Heart left ventricle (tissue), 16 donors: ENCODE data around the gene KNDC1. TPM values are rescaled to one million over a fixed set of nuclear protein-coding genes. Genes with fewer than 3 reads are reported as not detected.

Experiments used
- ATAC-seq, 4 donors: fragments of 200-7000 bp; cut with Tn5 transposase; one replicate each; pipeline ENCODE4 v1.9.1; 2020 to 2022; ENCODE audit warnings: moderate library complexity in 4 of 4, mild to moderate bottlenecking in 3 of 4, moderate number of reproducible peaks in 1 of 4
- DNase-seq, 5 donors: peaks; one replicate each; pipeline ENCODE4 v3.0.0-alpha.2; 2020
- H3K27ac ChIP-seq, 12 donors: fragments of 200-600 bp; sonication (generic) in 4 of 12; one replicate each; pipeline versions ENCODE4 v1.5.0 to v1.8.0; 2016 to 2022; ENCODE audit warnings: mild to moderate bottlenecking in 2 of 12
- H3K27me3 ChIP-seq, 9 donors: fragments of 200-600 bp; sonication (generic) in 2 of 9; one replicate each; pipeline versions ENCODE4 v1.5.1 to v1.8.0; 2016 to 2022; ENCODE audit warnings: mild to moderate bottlenecking in 3 of 9
- H3K36me3 ChIP-seq, 9 donors: fragments of 200-600 bp; sonication (generic) in 2 of 9; one replicate each; pipeline versions ENCODE4 v1.5.0 to v1.8.0; 2018 to 2022; ENCODE audit warnings: mild to moderate bottlenecking in 2 of 9
- H3K4me1 ChIP-seq, 12 donors: fragments of 200-600 bp; sonication (generic) in 4 of 12; one replicate each; pipeline versions ENCODE4 v1.5.0 to v1.8.0; 2016 to 2022; ENCODE audit warnings: mild to moderate bottlenecking in 3 of 12
- H3K4me3 ChIP-seq, 12 donors: fragments of 200-600 bp; sonication (generic) in 4 of 12; one replicate each; pipeline versions ENCODE4 v1.5.0 to v1.8.0; 2017 to 2022; ENCODE audit warnings: mild to moderate bottlenecking in 9 of 12, moderate library complexity in 4 of 12
- H3K9me3 ChIP-seq, 12 donors: fragments of 200-600 bp; sonication (generic) in 4 of 12; one replicate each; pipeline versions ENCODE4 v1.5.0 to v1.8.0; 2016 to 2022; ENCODE audit warnings: mild to moderate bottlenecking in 1 of 12
- POLR2A ChIP-seq, 2 donors: fragments of 450-650 bp; IDR thresholded peaks; one replicate each; pipeline ENCODE4 v1.6.1; 2017; ENCODE audit warnings: antibody characterized with exemption in 2 of 2, mild to moderate bottlenecking in 2 of 2, moderate library complexity in 2 of 2
- WGBS, 4 donors: extraction: QIAGEN DNeasy Blood & Tissue Kit in 2 of 4; methylation state at CpG; one replicate each; pipeline versions ENCODE4 v1.1.5 to v1.1.7; 2013 to 2018; 5-methylcytosine and 5-hydroxymethylcytosine counted together
- intact Hi-C, 10 donors: fragments of 100-400 bp; cut with DNase I; formaldehyde crosslinking; loops; one replicate each; pipeline versions ENCODE4 v1.11.1 to v1.14.2; 2022
- polyA plus RNA-seq, 2 donors: library from polyadenylated mRNA; stranded (reverse); fragments of 200-250 nt; gene quantifications; one replicate each; pipeline ENCODE4 v1.2.3, GENCODE V29; 2013
- total RNA-seq, 9 donors: library from RNA; depleted of rRNA in 2 of 9; stranded (reverse); fragments of >200 nt in 2 of 9; fragmentation: NEBNext Ultra II Directional in 3 of 9; extraction: Animal tissue kit (Norgen Biotek cat#: 25700) in 3 of 9; gene quantifications; one replicate each; pipeline versions ENCODE4 v1.1.0 to v1.2.4, GENCODE V29; 2016 to 2023
- TF ChIP-seq, protein P1 (sequence below), 12 donors: fragments of 200-600 bp; sonication (generic) in 4 of 12; IDR thresholded peaks; one replicate each; pipeline versions ENCODE4 v1.5.0 to v1.8.0; 2018 to 2022; ENCODE audit warnings: antibody characterized with exemption in 12 of 12, mild to moderate bottlenecking in 5 of 12
- donor health status: ischemic (EF 13 %, LVEDD 7.1; RV severe dilation, severe dysfunction).
- donor health status: healthy with polysubstance abuse.
- donor health status: DM: no; HTN: yes; CAD: no.
- donor health status: DM: no; HTN: no; CAD: no.
- donor health status: ischemic (EF 25% LVEDD 6.9; RV normal size, moderate dysfunction).
- donor health status: ischemic (EF 25% LVEDD 5.7; RV mildly dilated, moderate dysfunction).
- donor health status: healthy.
- donor health status: DM: yes; HTN: yes; CAD: no.
- donor health status: ischemic (EF 35%, LVEDD 5.7; RV mildly dilated, moderate dysfunction).
- donor health status: nonischemic (EF 11% LVEDD 7.7; RV severe dilation, severe dysfunction).
- donor health status: DM: yes; HTN: yes; CAD: no.
- donor health status: PGD.
- donor health status: ischemic (EF 29% LVEDD 5.4; RV normal size, mild dysfunction).
- donor health status: nonischemic (EF 23%, LVEDD 6.1; RV moderate dilation, normal function).

KNDC1 gene
- total and polyA plus RNA-seq, 11 donors, result 0.04 to 2.9 (median 0.10) TPM; not detected in 3

DNA sequence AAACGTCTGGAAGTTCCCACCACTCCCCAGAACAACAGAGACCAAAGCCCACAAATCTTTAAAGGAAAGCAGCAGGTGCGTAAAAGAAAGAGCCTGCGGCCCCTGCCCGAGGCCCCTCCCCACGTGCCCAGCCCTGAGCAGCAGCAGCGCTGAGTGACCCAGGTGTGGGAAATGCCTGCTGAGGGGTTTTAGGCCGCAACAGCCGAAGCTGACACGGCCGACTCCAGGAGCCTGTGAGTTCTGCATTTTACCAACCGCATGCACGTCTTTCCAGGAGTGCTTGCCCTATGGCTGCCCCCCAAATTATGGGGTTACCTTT is 1.6 kb upstream of the KNDC1 start:
- TF ChIP-seq, protein P1, sequence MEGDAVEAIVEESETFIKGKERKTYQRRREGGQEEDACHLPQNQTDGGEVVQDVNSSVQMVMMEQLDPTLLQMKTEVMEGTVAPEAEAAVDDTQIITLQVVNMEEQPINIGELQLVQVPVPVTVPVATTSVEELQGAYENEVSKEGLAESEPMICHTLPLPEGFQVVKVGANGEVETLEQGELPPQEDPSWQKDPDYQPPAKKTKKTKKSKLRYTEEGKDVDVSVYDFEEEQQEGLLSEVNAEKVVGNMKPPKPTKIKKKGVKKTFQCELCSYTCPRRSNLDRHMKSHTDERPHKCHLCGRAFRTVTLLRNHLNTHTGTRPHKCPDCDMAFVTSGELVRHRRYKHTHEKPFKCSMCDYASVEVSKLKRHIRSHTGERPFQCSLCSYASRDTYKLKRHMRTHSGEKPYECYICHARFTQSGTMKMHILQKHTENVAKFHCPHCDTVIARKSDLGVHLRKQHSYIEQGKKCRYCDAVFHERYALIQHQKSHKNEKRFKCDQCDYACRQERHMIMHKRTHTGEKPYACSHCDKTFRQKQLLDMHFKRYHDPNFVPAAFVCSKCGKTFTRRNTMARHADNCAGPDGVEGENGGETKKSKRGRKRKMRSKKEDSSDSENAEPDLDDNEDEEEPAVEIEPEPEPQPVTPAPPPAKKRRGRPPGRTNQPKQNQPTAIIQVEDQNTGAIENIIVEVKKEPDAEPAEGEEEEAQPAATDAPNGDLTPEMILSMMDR (IDR thresholded peaks at IDR 0.05), result no peak
- no peak for TF ChIP-seq POLR2A (IDR thresholded peaks at IDR 0.05)
- Histone ChIP-seq H3K9me3 (no peaks in the 10 kb centered on the region), H3K27me3 (peaks cover 14 to 43% (median 30%) of the 10 kb centered on the region in 9 donors), H3K36me3 (no peaks in the 10 kb centered on the region), H3K4me3 (no peak overlapping the region), H3K4me1 (peaks cover 0 to 21% (median 11%) of the 10 kb centered on the region in 12 donors), H3K27ac (no peak overlapping the region)
- 64 to 69% (median 67%) methylated on average over 12 of the region's 12 CpGs for WGBS, 4 donors
- intact Hi-C loops, result no loop called here
- DNase-seq, result no peak
- no peak for ATAC-seq

GRCh38 chr10:133158756-133159610 is 1.0 kb upstream of the KNDC1 start:
- H3K27ac ChIP-seq, result no peak overlapping the region
- H3K9me3 ChIP-seq, result no peaks in the 10 kb centered on the region
- ATAC-seq (peak in 2 of 4 donors; percentile 12 to 14), DNase-seq (peak in 2 of 5 donors; percentile 25 to 31)
- intact Hi-C loops, result no loop called here
- WGBS, 4 donors, result 26 to 57% (median 43%) methylated on average over 10 to 23 of the region's 23 CpGs
- peaks cover 0 to 21% (median 11%) of the 10 kb centered on the region in 12 donors for H3K4me1 ChIP-seq
- H3K4me3 ChIP-seq, result no peak overlapping the region
- H3K36me3 ChIP-seq, result no peaks in the 10 kb centered on the region
- peaks cover 14 to 42% (median 30%) of the 10 kb centered on the region in 9 donors for H3K27me3 ChIP-seq
- TF ChIP-seq, protein P1 (IDR thresholded peaks at IDR 0.05), result no peak
- no peak for TF ChIP-seq POLR2A (IDR thresholded peaks at IDR 0.05)

DNA sequence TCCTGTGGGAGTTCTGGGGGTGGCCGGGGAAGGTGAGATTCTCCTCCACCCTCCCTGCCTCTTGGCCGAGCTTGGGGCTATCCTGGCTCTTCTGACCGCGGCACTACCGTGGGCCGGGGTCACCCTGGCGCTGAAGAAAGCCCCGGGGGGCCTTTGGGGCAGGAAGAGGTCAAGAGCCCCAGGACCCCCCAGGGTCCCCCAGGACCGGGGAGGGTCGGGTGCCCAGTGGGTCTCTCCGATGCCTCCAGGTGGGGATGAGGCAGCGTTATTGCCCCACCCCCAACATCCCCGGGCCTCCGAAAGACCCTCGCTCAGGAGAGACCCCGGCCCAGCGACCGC is 439 bp upstream of the KNDC1 start:
- TF ChIP-seq, protein P1 (IDR thresholded peaks at IDR 0.05), result no peak
- no peak for TF ChIP-seq POLR2A (IDR thresholded peaks at IDR 0.05)
- H3K27me3 ChIP-seq, result peaks cover 14 to 46% (median 30%) of the 10 kb centered on the region in 9 donors
- H3K36me3 ChIP-seq, result no peaks in the 10 kb centered on the region
- ATAC-seq (no peak), DNase-seq (peak in 2 of 5 donors; percentile 6 to 17)
- peaks cover 0 to 21% (median 11%) of the 10 kb centered on the region in 12 donors for H3K4me1 ChIP-seq
- no peaks in the 10 kb centered on the region for H3K9me3 ChIP-seq
- intact Hi-C loops, result no loop called here
- H3K4me3 ChIP-seq, result peak overlapping the region in 1 of 12 donors; percentile 72
- WGBS, 4 donors, result 9 to 16% (median 14%) methylated on average over 5 to 18 of the region's 18 CpGs
- H3K27ac ChIP-seq, result no peak overlapping the region

GRCh38 chr10:133160826-133161471 is 930 bp downstream of the KNDC1 start:
- Histone ChIP-seq H3K4me1 (peaks cover 0 to 21% (median 11%) of the 10 kb centered on the region in 12 donors), H3K36me3 (no peaks in the 10 kb centered on the region), H3K4me3 (peak overlapping the region in 11 of 12 donors; percentile 39 to 72 (median 53)), H3K27ac (no peak overlapping the region), H3K27me3 (peaks cover 14 to 53% (median 30%) of the 10 kb centered on the region in 9 donors), H3K9me3 (no peaks in the 10 kb centered on the region)
- intact Hi-C loops, result no loop called here
- no peak for TF ChIP-seq POLR2A (IDR thresholded peaks at IDR 0.05)
- TF ChIP-seq, protein P1 (IDR thresholded peaks at IDR 0.05), result no peak
- ATAC-seq, result no peak
- WGBS, 4 donors, result 2 to 5% (median 4%) methylated on average over 14 to 29 of the region's 29 CpGs
- no peak for DNase-seq
